ENCODE measurements around the gene NOL6. TPM values are rescaled to one million over a fixed set of nuclear protein-coding genes. Genes with fewer than 3 reads are reported as not detected.

NOL6 gene
- total RNA-seq, 2 donors from 2014 or later = 20.8 to 34.9 TPM

DNA sequence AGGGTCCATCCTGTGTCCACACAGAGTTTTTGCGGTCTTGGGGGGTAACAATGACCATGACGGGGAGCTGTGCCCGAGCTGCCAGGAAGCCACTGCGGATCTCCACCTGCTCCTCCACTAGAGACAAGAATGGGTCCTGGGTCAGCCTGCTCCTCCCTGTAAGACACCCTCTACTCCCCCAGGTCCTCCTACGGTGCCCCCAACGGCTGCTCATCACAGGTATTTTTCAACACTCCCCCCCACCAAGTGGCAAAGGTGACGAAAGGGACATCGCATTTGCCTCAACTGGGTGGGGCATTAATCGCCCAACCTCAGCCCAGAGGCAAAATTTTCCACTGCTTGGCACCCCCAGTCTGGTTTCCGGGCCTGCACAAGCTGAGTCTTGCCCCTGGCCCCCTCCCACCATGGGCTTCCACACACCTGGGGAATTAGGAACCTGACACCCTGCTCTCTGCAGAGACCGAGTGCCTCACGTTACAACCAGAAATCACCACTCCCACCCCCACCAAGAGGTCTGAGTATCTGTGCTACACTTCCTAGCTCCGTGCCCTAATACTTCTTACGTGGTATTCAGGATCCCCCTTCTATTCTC is 9.6 kb downstream of the NOL6 start:
- Histone ChIP-seq H3K27me3 (replicated peaks; ENCODE audit: insufficient read depth) (no peaks in the 10 kb centered on the region), H3K4me1 (ENCODE audit: control insufficient read depth in 1 of 2, low read depth in 2 of 2) (no peaks in the 10 kb centered on the region), H3K4me3 (no peak overlapping the region), H3K36me3 (peaks cover 72% of the 10 kb centered on the region), H3K27ac (no peak overlapping the region), H3K9me3 (no peaks in the 10 kb centered on the region)
- ATAC-seq (ENCODE audit: insufficient number of reproducible peaks, low FRiP score, low read depth) = no peak
- TF ChIP-seq, protein P1, sequence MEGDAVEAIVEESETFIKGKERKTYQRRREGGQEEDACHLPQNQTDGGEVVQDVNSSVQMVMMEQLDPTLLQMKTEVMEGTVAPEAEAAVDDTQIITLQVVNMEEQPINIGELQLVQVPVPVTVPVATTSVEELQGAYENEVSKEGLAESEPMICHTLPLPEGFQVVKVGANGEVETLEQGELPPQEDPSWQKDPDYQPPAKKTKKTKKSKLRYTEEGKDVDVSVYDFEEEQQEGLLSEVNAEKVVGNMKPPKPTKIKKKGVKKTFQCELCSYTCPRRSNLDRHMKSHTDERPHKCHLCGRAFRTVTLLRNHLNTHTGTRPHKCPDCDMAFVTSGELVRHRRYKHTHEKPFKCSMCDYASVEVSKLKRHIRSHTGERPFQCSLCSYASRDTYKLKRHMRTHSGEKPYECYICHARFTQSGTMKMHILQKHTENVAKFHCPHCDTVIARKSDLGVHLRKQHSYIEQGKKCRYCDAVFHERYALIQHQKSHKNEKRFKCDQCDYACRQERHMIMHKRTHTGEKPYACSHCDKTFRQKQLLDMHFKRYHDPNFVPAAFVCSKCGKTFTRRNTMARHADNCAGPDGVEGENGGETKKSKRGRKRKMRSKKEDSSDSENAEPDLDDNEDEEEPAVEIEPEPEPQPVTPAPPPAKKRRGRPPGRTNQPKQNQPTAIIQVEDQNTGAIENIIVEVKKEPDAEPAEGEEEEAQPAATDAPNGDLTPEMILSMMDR (IDR thresholded peaks at IDR 0.05) = no peak
- DNase-seq (ENCODE audit: low spot score) = no peak

GRCh38 chr9:33463151-33463550 is 10.6 kb downstream of the NOL6 start:
- H3K4me3 ChIP-seq = no peak overlapping the region
- H3K4me1 ChIP-seq (ENCODE audit: control insufficient read depth in 1 of 2, low read depth in 2 of 2) = no peaks in the 10 kb centered on the region
- no peak overlapping the region for H3K27ac ChIP-seq
- DNase-seq (ENCODE audit: low spot score) (no peak), ATAC-seq (ENCODE audit: insufficient number of reproducible peaks, low FRiP score, low read depth) (no peak)
- peaks cover 62% of the 10 kb centered on the region for H3K36me3 ChIP-seq
- TF ChIP-seq, protein P1 (IDR thresholded peaks at IDR 0.05) = no peak
- H3K27me3 ChIP-seq (replicated peaks; ENCODE audit: insufficient read depth) = no peaks in the 10 kb centered on the region
- H3K9me3 ChIP-seq = no peaks in the 10 kb centered on the region

DNA sequence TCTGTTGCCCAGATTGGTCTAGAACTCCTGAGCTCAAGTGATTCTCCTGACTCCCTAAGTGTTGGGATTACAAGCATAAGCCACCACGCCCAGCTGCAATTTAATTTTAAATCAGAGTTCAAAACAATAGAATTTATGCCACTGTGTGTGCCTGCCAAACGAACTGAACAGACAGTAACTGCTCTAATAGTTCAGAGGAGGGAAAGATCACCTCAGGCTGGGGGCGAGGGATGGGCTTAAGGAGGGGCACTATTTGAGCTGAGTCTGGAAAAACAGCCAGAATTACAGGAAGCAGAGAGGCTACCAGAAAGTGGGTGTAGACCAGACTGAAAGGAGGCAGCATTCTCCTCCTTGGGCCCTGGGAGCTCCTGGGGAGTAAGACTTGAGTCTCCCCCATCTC is 12.2 kb downstream of the NOL6 start:
- H3K4me3 ChIP-seq = no peak overlapping the region
- TF ChIP-seq, protein P1 (IDR thresholded peaks at IDR 0.05) = no peak
- H3K27me3 ChIP-seq (replicated peaks; ENCODE audit: insufficient read depth) = no peaks in the 10 kb centered on the region
- H3K36me3 ChIP-seq = peaks cover 47% of the 10 kb centered on the region
- DNase-seq (ENCODE audit: low spot score) = no peak
- no peaks in the 10 kb centered on the region for H3K9me3 ChIP-seq
- H3K4me1 ChIP-seq (ENCODE audit: control insufficient read depth in 1 of 2, low read depth in 2 of 2) = no peaks in the 10 kb centered on the region
- H3K27ac ChIP-seq = no peak overlapping the region
- ATAC-seq (ENCODE audit: insufficient number of reproducible peaks, low FRiP score, low read depth) = no peak

DNA sequence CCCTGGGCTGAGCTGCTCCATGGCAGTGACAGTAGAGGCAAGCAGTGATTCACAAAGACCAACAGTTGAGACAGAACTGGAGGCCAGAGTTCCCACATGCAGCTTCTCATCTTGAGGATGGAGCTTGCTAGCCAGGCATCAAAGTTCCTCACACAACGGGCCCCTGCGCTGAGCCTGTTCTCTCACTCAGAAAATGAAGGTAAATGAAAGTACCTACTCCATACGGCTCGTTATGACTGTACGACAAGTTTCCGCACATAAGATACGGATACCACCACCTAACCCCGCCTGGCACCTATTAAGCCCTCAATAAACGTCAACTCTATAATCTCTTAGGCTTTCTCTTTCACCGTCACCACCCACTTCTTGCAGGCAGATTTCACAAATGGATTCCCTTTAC is 12.9 kb downstream of the NOL6 start:
- H3K27ac ChIP-seq = no peak overlapping the region
- no peaks in the 10 kb centered on the region for H3K4me1 ChIP-seq (ENCODE audit: control insufficient read depth in 1 of 2, low read depth in 2 of 2)
- TF ChIP-seq, protein P1 (IDR thresholded peaks at IDR 0.05) = no peak
- peaks cover 42% of the 10 kb centered on the region for H3K36me3 ChIP-seq
- no peaks in the 10 kb centered on the region for H3K9me3 ChIP-seq
- DNase-seq (ENCODE audit: low spot score) (no peak), ATAC-seq (ENCODE audit: insufficient number of reproducible peaks, low FRiP score, low read depth) (no peak)
- no peak overlapping the region for H3K4me3 ChIP-seq
- no peaks in the 10 kb centered on the region for H3K27me3 ChIP-seq (replicated peaks; ENCODE audit: insufficient read depth)

GRCh38 chr9:33459115-33459514 is 14.6 kb downstream of the NOL6 start:
- Histone ChIP-seq H3K36me3 (peaks cover 25% of the 10 kb centered on the region), H3K27ac (no peak overlapping the region), H3K9me3 (no peaks in the 10 kb centered on the region), H3K27me3 (replicated peaks; ENCODE audit: insufficient read depth) (no peaks in the 10 kb centered on the region), H3K4me3 (no peak overlapping the region), H3K4me1 (ENCODE audit: control insufficient read depth in 1 of 2, low read depth in 2 of 2) (no peaks in the 10 kb centered on the region)
- TF ChIP-seq, protein P1 (IDR thresholded peaks at IDR 0.05) = no peak
- ATAC-seq (ENCODE audit: insufficient number of reproducible peaks, low FRiP score, low read depth) = no peak
- DNase-seq (ENCODE audit: low spot score) = no peak

Measured in thoracic aorta (tissue), 2 donors.